Activated T-cell treated with anti-CD3 and anti-CD28 coated beads, Interleukin-2, amount 50 U/mL, for 72 hours (primary cell): ENCODE results near the gene CAPS2. TPM values are rescaled to one million over a fixed set of nuclear protein-coding genes. Genes with fewer than 3 reads are reported as not detected.

Experiments
- ATAC-seq, 2 donors: fragments of 150-1000 bp; cut with Tn5 transposase; replicated peaks in 1 of 2; 2 replicates each; pipeline ENCODE4 v1.10.0; 2021; ENCODE audit warnings: moderate library complexity in 2 of 2, mild to moderate bottlenecking in 1 of 2
- DNase-seq, 2 donors: peaks; one replicate each; pipeline ENCODE4 v3.0.0; 2021 to 2022; ENCODE audit warnings: mixed read lengths in 1 of 2
- H3K27ac Mint-ChIP-seq: one replicate; pipeline ENCODE4 v1.8.0; 2022; ENCODE audit warnings: mild to moderate bottlenecking, moderate library complexity, mixed read lengths
- H3K27me3 Mint-ChIP-seq: one replicate; pipeline ENCODE4 v1.8.0; 2022; ENCODE audit warnings: low read depth, mixed read lengths
- H3K36me3 Mint-ChIP-seq, 2 donors: one replicate each; pipeline ENCODE4 v1.8.0; 2022; ENCODE audit warnings: mixed read lengths in 2 of 2, mild to moderate bottlenecking in 1 of 2; ENCODE audit not compliant: insufficient read depth in 2 of 2
- H3K4me1 Mint-ChIP-seq: one replicate; pipeline ENCODE4 v1.8.0; 2022; ENCODE audit warnings: low read depth, mixed read lengths
- H3K4me3 Mint-ChIP-seq, 2 donors: one replicate each; pipeline ENCODE4 v1.8.0; 2022; ENCODE audit warnings: mild to moderate bottlenecking in 2 of 2, mixed read lengths in 2 of 2, moderate library complexity in 2 of 2
- H3K9me3 Mint-ChIP-seq, 2 donors: one replicate each; pipeline ENCODE4 v1.8.0; 2022; ENCODE audit warnings: mixed read lengths in 2 of 2
- total RNA-seq, 2 donors: library from RNA; stranded (reverse); gene quantifications; one replicate each; pipeline ENCODE4 v1.2.3, GENCODE V29; 2022

Gene CAPS2
- total RNA-seq, 2 donors from 2014 or later = 4.3 to 6.3 TPM

DNA sequence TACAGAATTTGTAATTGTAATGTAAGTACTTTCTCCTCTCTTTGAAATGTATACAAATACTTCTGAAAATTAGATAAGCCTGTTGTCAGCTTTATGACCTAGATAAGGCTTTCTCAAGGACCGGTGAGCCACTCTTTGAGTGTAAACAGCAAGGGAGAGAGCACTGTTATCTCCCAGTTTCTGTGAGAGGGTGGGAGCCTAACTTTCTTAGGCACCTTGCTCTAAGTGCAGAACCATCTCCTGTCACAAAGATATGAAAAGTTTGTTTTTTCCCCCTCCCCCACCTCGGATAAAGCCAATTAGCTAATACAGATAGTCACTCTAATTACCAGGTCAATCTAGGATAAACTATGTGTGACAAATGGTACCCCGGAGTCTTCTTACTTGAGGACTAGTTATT lies 35.8 kb downstream of the CAPS2 start:
- ATAC-seq (no peak), DNase-seq (no peak)
- H3K36me3 Mint-ChIP-seq = no peaks in the 10 kb centered on the region
- no peaks in the 10 kb centered on the region for H3K4me1 Mint-ChIP-seq
- no peak overlapping the region for H3K4me3 Mint-ChIP-seq
- no peak overlapping the region for H3K27ac Mint-ChIP-seq
- no peaks in the 10 kb centered on the region for H3K9me3 Mint-ChIP-seq
- no peaks in the 10 kb centered on the region for H3K27me3 Mint-ChIP-seq

DNA sequence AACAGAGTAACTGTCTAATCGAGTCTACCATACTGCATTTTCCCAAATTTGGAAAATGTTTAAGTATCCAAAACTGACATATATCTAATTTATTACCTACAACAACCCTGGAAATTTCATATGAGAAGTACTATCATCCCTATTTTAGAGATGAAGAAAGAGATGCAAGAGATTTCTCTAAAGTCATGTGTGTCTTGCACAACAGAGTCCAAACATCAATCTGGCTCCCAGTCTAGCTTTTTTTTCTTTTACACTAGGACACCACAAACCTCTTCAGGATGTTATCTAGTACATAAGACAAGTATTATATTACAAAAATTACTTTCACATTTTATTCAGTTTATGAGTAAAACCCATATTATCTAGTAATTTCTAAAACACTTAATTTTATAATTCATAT lies 39.1 kb downstream of the CAPS2 start:
- Mint-ChIP-seq H3K27ac (no peak overlapping the region), H3K9me3 (no peaks in the 10 kb centered on the region), H3K36me3 (no peaks in the 10 kb centered on the region), H3K27me3 (no peaks in the 10 kb centered on the region), H3K4me3 (no peak overlapping the region), H3K4me1 (no peaks in the 10 kb centered on the region)
- no peak for ATAC-seq
- DNase-seq = no peak

DNA sequence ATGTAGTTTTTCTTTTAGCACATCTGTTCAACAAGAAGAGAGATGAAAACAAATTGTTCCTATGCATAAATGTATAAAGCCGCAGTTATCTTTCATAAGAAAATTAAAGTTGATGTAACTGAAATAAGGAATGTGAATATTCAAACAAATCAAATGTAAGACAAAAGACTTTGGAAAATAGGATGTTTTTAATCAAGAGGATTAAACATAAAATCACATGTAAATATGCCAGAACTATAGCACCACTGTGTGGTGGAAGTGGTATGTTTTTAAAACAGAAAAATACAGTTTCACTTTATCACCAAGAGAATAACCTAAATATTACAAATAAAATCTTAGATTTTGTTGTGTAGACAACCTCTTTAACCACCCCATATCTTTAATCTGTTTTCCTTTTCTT lies 40.4 kb downstream of the CAPS2 start:
- ATAC-seq (no peak), DNase-seq (no peak)
- Mint-ChIP-seq H3K9me3 (no peaks in the 10 kb centered on the region), H3K4me3 (no peak overlapping the region), H3K4me1 (no peaks in the 10 kb centered on the region), H3K27me3 (no peaks in the 10 kb centered on the region), H3K27ac (no peak overlapping the region), H3K36me3 (no peaks in the 10 kb centered on the region)

DNA sequence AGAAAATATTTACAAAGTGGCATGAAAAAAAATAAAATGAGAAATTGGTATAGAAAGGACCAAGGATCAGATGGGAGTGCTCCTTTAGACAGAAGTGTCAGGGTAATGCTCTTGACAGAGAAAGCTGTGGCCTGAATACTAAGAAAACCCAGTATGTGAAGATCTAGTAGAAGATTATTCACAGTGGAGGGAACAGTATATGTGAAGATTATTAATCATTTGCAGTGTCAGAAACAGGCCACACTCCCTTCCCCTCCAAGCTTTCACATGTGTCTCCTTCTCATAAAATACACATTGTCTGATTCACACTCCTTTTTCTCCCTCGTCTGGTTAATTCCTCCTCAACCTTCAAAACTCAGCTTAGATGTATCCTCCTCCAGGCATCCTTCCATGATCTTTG lies 41.3 kb downstream of the CAPS2 start:
- Mint-ChIP-seq H3K36me3 (no peaks in the 10 kb centered on the region), H3K27ac (no peak overlapping the region), H3K27me3 (no peaks in the 10 kb centered on the region), H3K4me3 (no peak overlapping the region), H3K4me1 (no peaks in the 10 kb centered on the region), H3K9me3 (no peaks in the 10 kb centered on the region)
- DNase-seq (no peak), ATAC-seq (no peak)

DNA sequence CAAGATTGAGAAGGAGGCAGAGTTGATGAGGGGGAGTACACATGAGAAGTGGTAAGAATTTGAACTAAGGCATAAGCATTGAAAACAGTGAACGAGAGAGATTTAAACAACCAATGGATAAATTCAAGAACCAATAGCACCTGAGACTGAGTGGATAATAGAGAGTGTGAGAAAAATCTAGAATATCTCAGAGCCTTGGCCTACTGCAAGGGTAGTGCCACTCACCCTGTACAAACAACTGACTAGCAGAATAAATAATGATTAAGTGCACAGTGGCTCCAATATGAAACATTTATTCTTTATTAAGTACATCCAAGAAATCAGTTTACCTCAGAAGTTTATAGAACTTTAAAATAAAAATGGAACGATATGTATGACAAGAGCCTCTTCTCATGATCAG lies 54.4 kb downstream of the CAPS2 start:
- H3K4me1 Mint-ChIP-seq = no peaks in the 10 kb centered on the region
- no peaks in the 10 kb centered on the region for H3K36me3 Mint-ChIP-seq
- no peak for DNase-seq
- no peaks in the 10 kb centered on the region for H3K9me3 Mint-ChIP-seq
- no peak for ATAC-seq
- H3K27ac Mint-ChIP-seq = no peak overlapping the region
- no peak overlapping the region for H3K4me3 Mint-ChIP-seq
- no peaks in the 10 kb centered on the region for H3K27me3 Mint-ChIP-seq

DNA sequence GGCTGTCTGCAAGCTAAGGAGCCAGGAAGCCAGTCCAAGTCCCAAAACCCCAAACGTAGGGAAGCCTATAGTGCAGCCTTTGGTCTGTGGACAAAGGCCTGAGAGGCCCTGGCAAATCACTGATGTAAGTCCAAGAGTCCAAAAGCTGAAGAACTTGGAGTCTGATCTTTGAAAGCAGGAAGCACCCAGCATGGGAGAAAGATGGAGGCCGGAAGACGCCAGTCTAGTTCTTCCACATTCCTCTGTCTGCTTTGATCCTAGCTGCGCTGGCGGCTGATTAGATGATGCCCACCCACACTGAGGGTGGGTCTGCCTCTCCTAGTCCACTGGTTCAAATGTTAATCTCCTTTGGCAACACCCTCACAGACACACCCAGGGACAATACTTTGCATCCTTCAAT lies 58.5 kb downstream of the CAPS2 start:
- no peaks in the 10 kb centered on the region for H3K27me3 Mint-ChIP-seq
- no peak overlapping the region for H3K4me3 Mint-ChIP-seq
- H3K27ac Mint-ChIP-seq = no peak overlapping the region
- no peaks in the 10 kb centered on the region for H3K36me3 Mint-ChIP-seq
- H3K4me1 Mint-ChIP-seq = no peaks in the 10 kb centered on the region
- no peak for ATAC-seq
- DNase-seq = no peak
- no peaks in the 10 kb centered on the region for H3K9me3 Mint-ChIP-seq

DNA sequence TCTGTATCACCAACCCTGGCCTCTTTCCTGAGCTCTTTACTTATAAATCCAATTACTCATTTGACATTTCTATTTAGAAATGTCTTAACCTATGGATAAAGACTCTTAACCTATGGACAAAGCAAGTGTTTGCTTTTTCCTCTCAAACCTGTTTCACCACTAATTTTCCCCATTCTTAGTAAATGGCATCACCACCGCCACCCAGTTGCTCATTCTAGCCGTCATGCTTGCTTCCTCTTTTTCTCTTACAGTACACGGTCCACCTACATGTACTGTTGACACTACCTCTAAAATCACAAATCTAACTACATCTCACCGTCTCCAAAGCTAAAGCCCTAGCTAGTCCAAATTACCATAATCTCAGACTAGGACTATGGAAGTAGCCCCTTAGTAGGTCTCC lies 60.0 kb downstream of the CAPS2 start:
- H3K4me1 Mint-ChIP-seq = no peaks in the 10 kb centered on the region
- ATAC-seq (no peak), DNase-seq (no peak)
- H3K36me3 Mint-ChIP-seq = peaks cover 0 to 3% of the 10 kb centered on the region in 2 donors
- peaks cover 6% of the 10 kb centered on the region for H3K27me3 Mint-ChIP-seq
- H3K27ac Mint-ChIP-seq = no peak overlapping the region
- H3K4me3 Mint-ChIP-seq = no peak overlapping the region
- peaks cover 0 to 5% of the 10 kb centered on the region in 2 donors for H3K9me3 Mint-ChIP-seq

DNA sequence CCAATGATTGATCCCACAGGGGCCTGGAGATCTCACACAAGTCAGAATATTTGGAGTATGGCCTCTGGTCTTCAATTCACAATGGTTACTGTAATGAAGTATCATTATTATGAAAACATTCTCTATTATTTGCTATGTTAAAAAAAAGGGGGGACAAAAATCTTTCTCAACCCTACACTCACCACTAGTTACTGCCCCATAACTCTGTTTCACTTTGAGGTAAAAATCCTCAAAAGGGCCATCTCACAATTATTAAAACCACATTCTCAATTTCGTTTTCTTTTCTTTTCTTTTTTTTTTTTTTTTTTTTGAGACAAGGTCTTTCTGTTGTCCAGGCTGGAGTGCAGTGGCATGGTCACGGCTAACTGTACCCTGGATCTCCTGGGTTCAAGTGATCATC lies 60.9 kb downstream of the CAPS2 start:
- Mint-ChIP-seq H3K4me3 (no peak overlapping the region), H3K4me1 (no peaks in the 10 kb centered on the region), H3K27me3 (peaks cover 6% of the 10 kb centered on the region), H3K36me3 (peaks cover 0 to 3% of the 10 kb centered on the region in 2 donors), H3K9me3 (peaks cover 0 to 5% of the 10 kb centered on the region in 2 donors), H3K27ac (no peak overlapping the region)
- ATAC-seq = no peak
- no peak for DNase-seq

DNA sequence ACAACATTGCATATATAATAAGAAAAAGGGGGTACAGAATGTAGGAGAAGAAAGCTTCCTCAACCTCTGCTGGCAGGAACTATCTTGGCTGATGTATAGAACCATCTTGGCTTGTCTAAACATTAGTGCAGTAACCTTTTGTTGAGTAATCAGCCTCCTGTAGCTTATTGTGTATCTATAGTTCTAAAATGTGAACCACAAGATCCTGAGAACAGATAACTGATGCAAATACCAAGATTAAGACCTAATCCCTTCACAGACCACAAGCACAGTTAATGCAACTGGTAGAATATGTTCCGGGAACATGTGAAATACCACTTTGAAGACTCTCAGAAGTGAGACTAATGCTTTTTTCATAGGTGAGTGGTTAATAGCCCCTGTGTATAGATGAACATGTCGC lies 69.8 kb downstream of the CAPS2 start:
- Mint-ChIP-seq H3K4me3 (no peak overlapping the region), H3K9me3 (no peaks in the 10 kb centered on the region), H3K27ac (no peak overlapping the region), H3K4me1 (peaks cover 8% of the 10 kb centered on the region), H3K27me3 (peaks cover under 1% of the 10 kb centered on the region), H3K36me3 (peaks cover 0 to under 1% of the 10 kb centered on the region in 2 donors)
- ATAC-seq (no peak), DNase-seq (no peak)

DNA sequence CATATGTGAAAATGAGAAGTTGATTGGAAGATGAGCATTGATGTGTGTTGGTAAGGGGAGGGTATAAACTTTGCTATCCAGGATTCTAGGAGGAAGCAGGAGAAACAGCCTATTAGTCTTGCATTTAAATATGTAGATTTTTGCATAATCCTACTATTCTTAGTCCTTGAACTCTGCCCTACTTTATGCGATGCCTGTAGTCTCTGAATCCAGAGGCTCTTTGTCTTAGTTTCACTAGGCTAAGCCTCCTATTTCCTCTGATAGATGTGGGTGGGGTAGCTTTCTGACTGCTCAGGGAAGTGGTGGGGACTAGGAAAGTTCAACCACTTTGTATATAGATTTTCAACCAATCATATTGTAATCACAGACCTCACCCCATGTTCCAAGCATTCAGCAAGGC lies 71.0 kb downstream of the CAPS2 start:
- Mint-ChIP-seq H3K9me3 (no peaks in the 10 kb centered on the region), H3K27me3 (no peaks in the 10 kb centered on the region), H3K27ac (no peak overlapping the region), H3K4me3 (no peak overlapping the region), H3K36me3 (no peaks in the 10 kb centered on the region), H3K4me1 (peaks cover 8% of the 10 kb centered on the region)
- DNase-seq = no peak
- no peak for ATAC-seq

DNA sequence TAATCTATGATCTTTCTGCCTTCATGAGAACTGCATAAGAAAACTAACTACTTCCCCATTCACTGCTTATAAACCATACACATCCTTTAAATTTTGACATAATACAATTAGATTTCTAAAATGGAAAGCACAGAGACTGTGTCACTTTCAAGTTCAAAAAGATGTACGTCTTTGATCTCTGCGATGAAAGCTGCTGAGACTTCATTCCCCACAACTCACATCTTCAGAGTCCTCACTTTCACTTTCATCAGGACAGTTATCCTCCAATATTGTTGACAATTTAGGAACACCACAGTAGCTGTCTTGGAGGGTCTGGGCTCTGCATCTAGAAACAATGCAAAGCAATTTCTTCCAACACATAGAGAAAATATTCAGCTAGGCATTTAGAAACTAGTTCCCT lies 72.6 kb downstream of the CAPS2 start:
- peak overlapping the region in 1 of 2 donors; percentile 66 for H3K4me3 Mint-ChIP-seq
- H3K4me1 Mint-ChIP-seq = peaks cover 8% of the 10 kb centered on the region
- no peaks in the 10 kb centered on the region for H3K27me3 Mint-ChIP-seq
- H3K36me3 Mint-ChIP-seq = no peaks in the 10 kb centered on the region
- ATAC-seq = no peak
- peak overlapping the region; percentile 8 for H3K27ac Mint-ChIP-seq
- peaks cover 0 to 1% of the 10 kb centered on the region in 2 donors for H3K9me3 Mint-ChIP-seq
- no peak for DNase-seq

DNA sequence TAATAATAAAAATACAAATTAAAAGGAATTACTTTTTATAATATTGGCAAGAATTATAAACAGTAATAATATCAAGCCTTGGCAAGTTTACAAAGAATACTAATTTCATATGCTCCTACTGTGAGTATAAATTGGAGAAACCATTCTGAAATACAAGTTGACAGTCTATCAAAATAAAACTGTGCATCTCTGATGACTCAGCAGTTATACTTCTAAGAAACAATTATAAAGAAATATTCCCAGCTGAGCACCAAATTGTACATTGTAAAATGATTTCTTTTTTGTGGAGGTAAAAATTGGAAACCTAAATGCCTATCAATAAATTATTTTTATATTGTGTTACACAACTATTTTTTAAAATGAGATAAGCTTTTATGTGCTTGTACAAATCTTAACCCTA lies 85.0 kb downstream of the CAPS2 start:
- Mint-ChIP-seq H3K36me3 (peaks cover 0 to 2% of the 10 kb centered on the region in 2 donors), H3K4me3 (no peak overlapping the region), H3K27me3 (no peaks in the 10 kb centered on the region), H3K4me1 (no peaks in the 10 kb centered on the region), H3K27ac (no peak overlapping the region), H3K9me3 (peaks cover 0 to 4% of the 10 kb centered on the region in 2 donors)
- DNase-seq (no peak), ATAC-seq (no peak)

DNA sequence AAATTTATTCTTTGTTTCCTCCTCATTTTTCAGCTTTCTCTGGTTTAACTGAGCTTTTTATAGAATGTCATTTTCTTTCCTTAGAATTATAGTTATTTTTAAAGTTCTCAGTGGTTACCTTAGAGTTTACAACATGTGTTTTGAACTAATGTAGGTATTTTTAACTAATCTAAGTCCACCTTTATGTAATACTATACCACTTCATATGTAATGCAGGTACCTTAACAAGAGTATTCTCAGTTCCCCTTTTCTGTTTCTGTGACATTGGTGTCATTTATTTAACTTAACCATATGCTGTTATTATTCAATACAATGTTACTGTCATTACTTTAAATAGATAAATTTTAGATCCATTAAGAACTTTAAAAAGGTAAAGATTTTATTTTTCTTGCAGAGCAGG lies 90.1 kb downstream of the CAPS2 start:
- no peak for ATAC-seq
- peaks cover 0 to 4% of the 10 kb centered on the region in 2 donors for H3K9me3 Mint-ChIP-seq
- H3K4me3 Mint-ChIP-seq = no peak overlapping the region
- H3K27me3 Mint-ChIP-seq = no peaks in the 10 kb centered on the region
- no peaks in the 10 kb centered on the region for H3K4me1 Mint-ChIP-seq
- H3K36me3 Mint-ChIP-seq = peaks cover 0 to 2% of the 10 kb centered on the region in 2 donors
- no peak for DNase-seq
- no peak overlapping the region for H3K27ac Mint-ChIP-seq

DNA sequence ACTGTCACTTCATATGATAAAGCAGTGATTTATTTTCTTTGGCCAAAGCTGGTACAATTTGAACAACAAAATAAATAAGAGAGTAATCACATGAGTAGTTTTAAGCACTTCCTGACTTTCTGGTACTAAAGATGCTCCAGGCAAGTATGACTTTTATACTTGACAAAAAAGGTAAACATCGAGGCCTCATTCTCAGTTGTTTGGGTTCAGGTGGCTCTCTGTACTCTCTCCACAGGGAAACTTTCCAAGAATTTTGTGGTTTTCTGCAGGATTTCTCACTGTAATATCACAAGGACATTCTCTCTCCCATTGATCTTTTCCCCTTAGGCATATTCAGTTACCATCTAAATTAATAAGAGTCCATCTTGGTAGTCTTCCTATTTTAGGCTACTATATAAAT lies 93.9 kb downstream of the CAPS2 start:
- peaks cover 0 to 2% of the 10 kb centered on the region in 2 donors for H3K36me3 Mint-ChIP-seq
- DNase-seq (no peak), ATAC-seq (no peak)
- no peaks in the 10 kb centered on the region for H3K4me1 Mint-ChIP-seq
- no peak overlapping the region for H3K27ac Mint-ChIP-seq
- peaks cover under 1 to 4% of the 10 kb centered on the region in 2 donors for H3K9me3 Mint-ChIP-seq
- no peaks in the 10 kb centered on the region for H3K27me3 Mint-ChIP-seq
- H3K4me3 Mint-ChIP-seq = no peak overlapping the region
